GM18498 (cell line): ENCODE data around the gene LRRK1.

Source experiments
- ATAC-seq: cut with Tn5 transposase; IDR thresholded peaks from one replicate; pipeline ENCODE4 v1.9.1; 2021; ENCODE audit warnings: mild to moderate bottlenecking, moderate library complexity; ENCODE audit not compliant: unreplicated experiment

Gene LRRK1

DNA sequence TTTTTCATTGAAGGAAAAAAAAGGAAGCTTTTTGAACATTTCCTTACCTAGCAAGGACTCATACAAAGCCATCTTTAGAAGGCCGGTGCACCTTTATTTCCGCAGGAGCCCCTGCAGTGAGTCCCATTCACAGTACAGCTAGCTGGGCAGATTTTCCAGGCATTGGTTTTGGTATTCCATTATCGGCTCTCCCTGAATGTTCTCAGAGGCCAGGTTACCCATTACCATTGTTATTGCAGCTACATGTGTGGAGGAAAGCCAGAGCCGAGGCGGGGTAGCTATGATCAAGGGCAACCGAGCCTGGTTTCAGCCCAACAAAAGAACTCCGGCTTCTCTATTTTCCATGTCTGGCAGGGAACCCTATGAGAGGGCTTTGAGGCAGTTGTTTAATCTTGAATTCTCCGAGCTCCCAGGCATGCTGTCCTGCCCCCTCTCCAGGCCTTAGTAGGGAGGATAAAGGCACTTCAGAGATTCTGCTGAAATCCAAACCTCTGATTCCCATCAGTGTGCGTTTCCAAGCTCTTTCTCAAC lies 100.3 kb downstream of the LRRK1 start:
- no peak for ATAC-seq

- no peak for ATAC-seq
Observed at GRCh38 chr15:101020451-101020850, 101.3 kb downstream of the LRRK1 start.

- no peak for ATAC-seq
Observed at GRCh38 chr15:101020945-101021344, 101.8 kb downstream of the LRRK1 start.

DNA sequence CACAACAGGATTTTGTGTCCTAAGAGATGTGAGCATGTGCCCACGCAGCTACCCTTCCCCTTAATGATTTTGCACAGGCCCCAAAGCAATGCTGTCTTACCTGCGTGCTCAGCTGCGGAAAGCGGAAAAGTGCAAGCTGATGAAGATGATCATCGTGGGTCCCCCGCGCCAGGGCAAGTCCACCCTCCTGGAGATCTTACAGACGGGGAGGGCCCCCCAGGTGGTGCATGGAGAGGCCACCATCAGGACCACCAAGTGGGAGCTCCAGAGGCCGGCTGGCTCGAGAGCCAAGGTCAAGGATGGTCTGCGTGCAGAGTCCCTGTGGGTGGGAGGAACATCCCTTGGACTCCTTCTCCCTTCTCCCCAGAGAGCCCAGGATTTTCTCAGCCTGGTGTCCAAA lies 103.1 kb downstream of the LRRK1 start:
- no peak for ATAC-seq

- ATAC-seq = no peak
Observed at GRCh38 chr15:101022876-101023275, 103.7 kb downstream of the LRRK1 start.

DNA sequence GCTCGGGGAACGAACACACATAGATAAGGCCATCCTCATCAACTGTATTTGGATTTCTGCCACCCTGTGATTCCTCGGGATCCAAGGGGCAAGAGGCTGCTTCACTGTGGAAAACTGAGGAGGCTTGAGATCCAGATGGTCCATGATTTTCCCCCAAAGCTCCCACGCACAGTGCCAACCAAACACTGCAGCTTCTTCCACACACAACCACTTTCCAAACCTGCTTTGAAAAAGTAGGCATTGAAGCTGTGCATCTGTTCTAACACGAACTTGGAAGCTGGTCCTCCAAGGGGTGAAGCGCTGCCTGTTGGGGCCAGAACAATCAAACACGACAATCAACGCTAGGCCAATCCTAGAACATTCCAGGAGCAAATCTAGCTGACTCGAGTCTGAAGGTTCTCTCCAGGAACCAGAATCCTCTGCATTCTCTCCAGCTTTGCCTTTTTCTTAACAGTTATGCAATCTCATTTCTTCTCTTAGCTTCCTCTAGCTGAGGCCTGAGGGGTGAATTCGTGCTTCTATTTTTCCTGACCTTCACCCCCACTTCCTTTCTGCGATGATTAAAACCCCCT lies 104.4 kb downstream of the LRRK1 start:
- no peak for ATAC-seq

GRCh38 chr15:101024073-101024695 lies 105.0 kb downstream of the LRRK1 start:
- no peak for ATAC-seq

DNA sequence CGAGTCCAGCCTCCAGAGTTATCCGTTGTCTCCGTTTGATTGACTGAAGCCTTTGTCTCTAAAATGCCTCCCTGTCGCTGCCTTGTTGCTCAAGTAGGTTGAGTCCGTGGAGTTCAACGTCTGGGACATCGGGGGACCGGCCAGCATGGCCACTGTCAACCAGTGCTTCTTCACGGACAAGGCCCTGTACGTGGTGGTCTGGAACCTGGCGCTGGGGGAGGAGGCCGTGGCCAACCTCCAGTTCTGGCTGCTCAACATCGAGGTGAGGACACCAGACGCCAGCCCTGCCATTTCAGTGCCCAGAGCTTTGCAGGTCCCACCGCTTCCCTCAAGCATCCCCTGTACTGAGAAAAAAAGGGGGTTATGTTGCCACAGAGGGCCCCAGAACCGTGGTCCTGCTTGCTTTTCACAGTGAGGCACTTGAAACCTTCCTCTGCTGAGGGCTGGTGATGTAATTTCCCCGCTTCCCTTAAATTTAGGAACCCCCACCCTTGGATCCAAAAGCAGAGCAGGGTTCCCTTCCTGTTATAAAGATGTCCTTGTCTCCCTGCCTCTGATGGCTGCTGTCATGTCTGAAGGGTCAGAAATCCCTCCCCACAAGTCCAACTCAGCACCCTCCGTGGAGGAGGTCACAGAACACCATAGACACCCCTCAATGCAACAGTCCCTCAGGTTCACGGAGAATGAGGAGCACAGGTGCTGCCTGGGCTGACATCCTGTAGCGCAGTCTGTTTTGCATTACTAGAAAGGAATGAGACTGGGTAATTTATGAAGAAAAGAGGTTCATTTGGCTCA lies 105.7 kb downstream of the LRRK1 start:
- ATAC-seq = no peak

DNA sequence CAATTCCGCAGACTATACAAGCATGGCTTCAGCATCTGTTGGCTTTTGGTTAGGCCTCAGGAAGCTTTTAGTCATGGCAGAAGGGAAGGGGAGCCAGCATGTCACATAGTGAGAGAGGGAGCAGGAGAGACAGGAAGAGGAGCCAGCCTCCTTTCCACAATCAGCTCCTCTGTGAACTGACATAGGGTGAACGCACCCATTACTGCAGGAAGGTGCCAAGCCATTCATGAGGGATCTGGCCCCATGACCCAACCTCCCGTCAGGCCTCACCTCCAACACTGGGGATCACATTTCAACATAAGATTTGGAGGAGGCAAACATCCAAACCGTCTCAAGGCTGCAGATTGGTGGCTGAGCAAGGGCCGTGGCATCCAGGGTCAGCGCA lies 106.3 kb downstream of the LRRK1 start:
- ATAC-seq = no peak

GRCh38 chr15:101025896-101026631 lies 106.9 kb downstream of the LRRK1 start:
- no peak for ATAC-seq

DNA sequence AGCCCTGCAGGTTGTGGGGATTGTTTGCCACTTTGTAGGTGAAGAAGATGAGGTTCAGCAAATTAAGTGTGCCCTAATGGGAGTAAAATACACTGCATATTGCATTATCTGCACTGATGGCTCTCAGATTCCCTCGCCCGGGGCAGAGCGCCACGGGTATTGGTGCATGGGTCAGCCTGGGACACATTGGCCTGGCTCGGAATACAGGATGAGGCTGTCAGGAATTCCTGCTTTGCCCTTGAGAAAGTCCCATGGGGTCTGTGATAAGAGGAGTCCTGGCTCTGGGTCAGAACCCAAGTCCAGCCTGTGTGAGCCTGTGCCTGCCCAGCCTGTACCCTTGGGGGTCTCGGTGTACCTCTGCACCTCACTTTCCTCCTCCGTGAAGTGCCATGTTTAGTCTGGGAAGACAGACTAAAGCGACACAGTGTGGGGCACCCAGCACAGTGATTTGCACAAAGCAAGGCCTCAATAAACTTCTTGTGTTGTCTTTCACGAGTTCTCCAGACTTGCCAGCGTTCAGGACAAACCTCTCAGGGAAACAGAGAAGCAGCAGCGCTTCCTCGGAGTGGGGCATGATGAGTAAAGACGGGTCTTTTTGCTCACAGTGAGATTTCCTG lies 107.6 kb downstream of the LRRK1 start:
- no peak for ATAC-seq

GRCh38 chr15:101027273-101027901 lies 108.2 kb downstream of the LRRK1 start:
- no peak for ATAC-seq

GRCh38 chr15:101027920-101028319 lies 108.8 kb downstream of the LRRK1 start:
- no peak for ATAC-seq

- no peak for ATAC-seq
Observed at GRCh38 chr15:101028321-101028720, 109.2 kb downstream of the LRRK1 start.

- no peak for ATAC-seq
Observed at GRCh38 chr15:101028772-101029438, 109.7 kb downstream of the LRRK1 start.

DNA sequence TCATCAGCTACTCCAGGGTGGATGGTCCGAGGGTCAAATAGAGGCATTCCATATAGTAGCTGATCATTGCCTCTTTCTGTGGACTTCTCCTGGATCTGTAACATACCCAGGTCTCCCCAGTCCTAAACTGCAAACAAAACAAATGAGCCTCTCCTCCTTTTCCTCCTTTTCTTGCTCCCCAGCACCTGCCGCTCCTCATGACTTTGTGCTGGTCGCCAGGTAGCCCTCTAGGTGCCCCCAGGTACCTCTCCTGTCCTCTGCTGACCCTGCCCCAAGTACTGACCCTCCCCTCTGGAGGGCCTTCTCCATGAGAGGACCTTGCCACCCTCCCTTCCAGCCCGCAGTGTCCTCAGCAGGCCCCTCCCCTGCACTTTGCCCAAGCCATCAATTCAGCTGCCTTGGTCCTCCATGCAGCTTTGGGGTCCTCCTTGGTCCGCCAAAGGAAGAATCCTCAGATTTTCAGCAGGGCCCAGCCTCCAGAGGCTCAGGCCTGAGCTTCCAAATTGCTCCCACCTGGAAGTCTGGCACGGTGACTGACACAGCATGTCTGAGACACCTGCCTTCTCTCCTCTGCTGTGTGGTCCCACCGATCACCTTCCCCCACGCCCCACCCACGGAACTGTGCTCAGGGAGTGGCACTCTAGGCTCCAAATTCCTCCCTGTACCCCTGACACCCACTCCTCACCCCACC lies 111.0 kb downstream of the LRRK1 start:
- no peak for ATAC-seq

- no peak for ATAC-seq
Observed at GRCh38 chr15:101031213-101031612, 112.1 kb downstream of the LRRK1 start.

DNA sequence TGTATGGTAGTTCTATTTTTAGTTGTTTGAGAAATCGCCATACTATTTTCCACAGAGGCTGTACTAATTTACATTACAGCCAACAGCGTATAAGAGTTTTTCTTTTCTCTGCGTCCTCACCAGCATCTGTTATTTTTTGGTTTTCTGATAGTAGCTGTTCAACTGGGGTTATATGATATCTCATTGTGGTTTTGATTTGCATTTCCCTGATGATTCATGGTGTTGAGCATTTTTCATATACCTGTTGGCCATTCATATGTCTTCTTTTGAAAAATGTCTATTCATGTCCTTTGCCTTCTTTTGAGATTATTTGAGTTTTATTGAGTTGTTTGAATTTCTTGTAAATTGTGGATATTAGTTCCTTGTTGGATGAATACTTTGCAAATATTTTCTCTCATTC lies 114.6 kb downstream of the LRRK1 start:
- ATAC-seq = no peak

DNA sequence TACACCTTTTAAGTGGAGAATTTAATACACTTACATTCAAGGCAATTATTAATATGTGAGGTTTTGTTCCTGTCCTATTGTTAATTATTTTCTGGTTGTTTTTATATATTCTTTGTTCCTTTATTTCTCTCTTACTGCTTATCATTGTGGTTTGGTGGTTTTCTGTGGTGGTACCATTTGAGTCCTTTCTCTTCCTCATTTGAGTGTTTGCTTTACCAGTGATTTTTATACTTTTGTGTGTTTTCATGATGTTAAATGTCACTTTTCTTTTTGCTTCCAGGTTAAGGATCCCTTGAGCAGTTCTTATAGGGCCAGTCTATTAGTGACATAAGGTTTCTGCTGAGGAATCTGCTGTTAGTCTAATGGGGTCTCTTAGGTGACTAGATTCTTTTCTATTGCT lies 116.5 kb downstream of the LRRK1 start:
- ATAC-seq = peak; percentile 71
